Stomach (tissue), 9 donors: ENCODE data around the gene DPP7. TPM values are rescaled to one million over a fixed set of nuclear protein-coding genes. Genes with fewer than 3 reads are reported as not detected.
"Not testable (repeated sequence)": the region's sequence is repeated elsewhere in the genome, so short reads cannot be mapped to it uniquely, and the experiment has no call there.

Experiments used
- DNase-seq, 2 donors: peaks; one replicate each; pipeline versions ENCODE4 v3.0.0 to v3.0.0-alpha.2; 2013 to 2019
- H3K27ac ChIP-seq, 5 donors: fragments of 200-600 bp in 4 of 5; sonication (generic) in 4 of 5; one replicate each; pipeline ENCODE4 v1.5.1; 2013 to 2019; ENCODE audit warnings: mild to moderate bottlenecking in 1 of 5, moderate library complexity in 1 of 5
- H3K27me3 ChIP-seq, 3 donors: fragments of 200-600 bp; sonication (generic); one replicate each; pipeline ENCODE4 v1.5.1; 2017 to 2019; ENCODE audit warnings: mixed run types in 1 of 3
- H3K36me3 ChIP-seq, 4 donors: fragments of 200-600 bp; sonication (generic); 1 replicate in 3 of 4; 2 replicates in 1 of 4; pipeline ENCODE4 v1.5.1; 2016 to 2019
- H3K4me1 ChIP-seq, 4 donors: fragments of 200-600 bp; sonication (generic); one replicate each; pipeline ENCODE4 v1.5.1; 2016 to 2019
- H3K4me3 ChIP-seq, 4 donors: fragments of 200-600 bp; sonication (generic) in 3 of 4; one replicate each; pipeline ENCODE4 v1.5.1; 2016 to 2019; ENCODE audit warnings: mild to moderate bottlenecking in 1 of 4
- H3K9me3 ChIP-seq, 4 donors: fragments of 200-600 bp; sonication (generic); one replicate each; pipeline ENCODE4 v1.5.1; 2016 to 2019
- EP300 ChIP-seq: sonication (generic); formaldehyde crosslinking; IDR thresholded peaks from one replicate; pipeline ENCODE4 v1.6.1; 2017; ENCODE audit warnings: antibody characterized with exemption
- POLR2A ChIP-seq, 4 donors: fragments of 450-650 bp; IDR thresholded peaks; one replicate each; pipeline ENCODE4 v1.6.1; 2016; ENCODE audit warnings: antibody characterized with exemption in 4 of 4, control low read depth in 2 of 4, mild to moderate bottlenecking in 1 of 4, moderate library complexity in 1 of 4
- POLR2AphosphoS5 ChIP-seq, 3 donors: sonication (generic); formaldehyde crosslinking; IDR thresholded peaks; one replicate each; pipeline ENCODE4 v1.6.1; 2016; ENCODE audit warnings: antibody characterized with exemption in 3 of 3
- WGBS, 5 donors: extraction: QIAGEN DNeasy Blood & Tissue Kit in 3 of 5; methylation state at CpG; one replicate each; pipeline versions ENCODE4 v1.1.5 to v1.1.7; 2013 to 2018; 5-methylcytosine and 5-hydroxymethylcytosine counted together
- intact Hi-C: fragments of 100-400 bp; cut with DNase I; formaldehyde crosslinking; loops from one replicate; pipeline ENCODE4 v1.15.1; 2023; ENCODE audit warnings: low total_unique reads
- polyA plus RNA-seq, 3 donors: library from polyadenylated mRNA; stranded (reverse); fragments of 200-250 nt; gene quantifications; one replicate each; pipeline ENCODE4 v1.2.3, GENCODE V29; 2013
- small RNA-seq, 4 donors: library from RNA; depleted of rRNA; stranded (forward); fragments of <200 nt; gene quantifications; one replicate each; pipeline ENCODE3, GENCODE V24; 2016
- total RNA-seq, 5 donors: library from RNA; depleted of rRNA; stranded (reverse); fragments of >200 nt; gene quantifications; one replicate each; pipeline versions ENCODE4 v1.1.0 to v1.2.3, GENCODE V29; 2014 to 2016
- TF ChIP-seq, protein P1 (sequence below), 7 experiments: fragments of 450-650 bp in 4 of 7; fragments of 200-600 bp in 3 of 7; sonication (generic) in 3 of 7; IDR thresholded peaks; one replicate each; pipeline ENCODE4 v1.5.1; 2016 to 2019; ENCODE audit warnings: antibody characterized with exemption in 7 of 7, control low read depth in 2 of 7, mild to moderate bottlenecking in 1 of 7
- donor health status: healthy with polysubstance abuse.
- donor health status: Bipolar disorder and iron deficiency.
- donor health status: healthy.

Gene DPP7
- total and polyA plus RNA-seq, 8 donors, result 25.9 to 346 (median 199) TPM

DNA sequence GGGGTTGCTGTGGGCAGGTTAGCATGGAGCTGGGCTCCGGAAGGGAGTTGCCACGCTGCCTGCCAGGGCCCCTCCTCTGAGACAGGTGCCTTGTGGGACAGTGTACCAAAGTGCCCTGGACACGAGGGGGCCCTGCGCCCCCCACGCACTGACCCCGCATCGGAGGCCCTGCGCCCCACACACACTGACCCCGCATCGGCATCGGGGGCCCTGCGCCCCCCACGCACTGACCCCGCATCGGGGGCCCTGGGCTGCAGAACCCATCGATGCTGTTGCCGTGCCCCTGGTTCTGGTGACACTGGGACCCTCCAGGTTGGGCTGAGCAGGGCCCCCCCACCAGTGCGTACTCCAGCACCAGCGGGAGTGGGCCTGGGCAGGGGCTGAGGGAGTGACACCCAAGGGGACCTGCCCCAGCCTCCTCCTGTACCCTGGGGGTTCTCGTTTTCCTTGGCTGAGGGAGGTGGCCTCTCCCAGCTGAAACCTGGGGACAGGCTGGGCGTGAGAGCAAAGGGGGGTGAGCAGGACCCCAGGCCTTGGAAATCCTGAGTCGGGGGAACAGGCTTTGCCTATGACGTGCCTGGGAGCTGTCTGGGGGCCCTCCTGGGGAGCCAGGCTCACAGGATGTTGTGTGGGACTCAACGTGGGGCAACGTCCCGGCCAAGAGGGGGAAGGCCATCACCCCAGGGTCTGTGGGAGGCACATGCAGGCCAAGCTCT lies 51.1 kb downstream of the DPP7 start:
- Histone ChIP-seq H3K4me3 (no peak overlapping the region), H3K4me1 (peaks cover 0 to 28% (median 17%) of the 10 kb centered on the region in 4 donors), H3K27me3 (peaks cover 0 to 14% (median 0%) of the 10 kb centered on the region in 3 donors), H3K36me3 (no peaks in the 10 kb centered on the region), H3K9me3 (no peaks in the 10 kb centered on the region), H3K27ac (no peak overlapping the region)
- intact Hi-C loops, result no loop called here
- whole genome bisulfite sequencing, 5 donors, result 73 to 88% (median 83%) methylated on average over 11 to 26 of the region's 26 CpGs
- DNase-seq, result no peak
- TF ChIP-seq, protein P1, sequence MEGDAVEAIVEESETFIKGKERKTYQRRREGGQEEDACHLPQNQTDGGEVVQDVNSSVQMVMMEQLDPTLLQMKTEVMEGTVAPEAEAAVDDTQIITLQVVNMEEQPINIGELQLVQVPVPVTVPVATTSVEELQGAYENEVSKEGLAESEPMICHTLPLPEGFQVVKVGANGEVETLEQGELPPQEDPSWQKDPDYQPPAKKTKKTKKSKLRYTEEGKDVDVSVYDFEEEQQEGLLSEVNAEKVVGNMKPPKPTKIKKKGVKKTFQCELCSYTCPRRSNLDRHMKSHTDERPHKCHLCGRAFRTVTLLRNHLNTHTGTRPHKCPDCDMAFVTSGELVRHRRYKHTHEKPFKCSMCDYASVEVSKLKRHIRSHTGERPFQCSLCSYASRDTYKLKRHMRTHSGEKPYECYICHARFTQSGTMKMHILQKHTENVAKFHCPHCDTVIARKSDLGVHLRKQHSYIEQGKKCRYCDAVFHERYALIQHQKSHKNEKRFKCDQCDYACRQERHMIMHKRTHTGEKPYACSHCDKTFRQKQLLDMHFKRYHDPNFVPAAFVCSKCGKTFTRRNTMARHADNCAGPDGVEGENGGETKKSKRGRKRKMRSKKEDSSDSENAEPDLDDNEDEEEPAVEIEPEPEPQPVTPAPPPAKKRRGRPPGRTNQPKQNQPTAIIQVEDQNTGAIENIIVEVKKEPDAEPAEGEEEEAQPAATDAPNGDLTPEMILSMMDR (IDR thresholded peaks at IDR 0.05), result no peak
- no peak for TF ChIP-seq POLR2AphosphoS5 (IDR thresholded peaks at IDR 0.05)
- no peak for TF ChIP-seq EP300
- TF ChIP-seq POLR2A (IDR thresholded peaks at IDR 0.05), result no peak

DNA sequence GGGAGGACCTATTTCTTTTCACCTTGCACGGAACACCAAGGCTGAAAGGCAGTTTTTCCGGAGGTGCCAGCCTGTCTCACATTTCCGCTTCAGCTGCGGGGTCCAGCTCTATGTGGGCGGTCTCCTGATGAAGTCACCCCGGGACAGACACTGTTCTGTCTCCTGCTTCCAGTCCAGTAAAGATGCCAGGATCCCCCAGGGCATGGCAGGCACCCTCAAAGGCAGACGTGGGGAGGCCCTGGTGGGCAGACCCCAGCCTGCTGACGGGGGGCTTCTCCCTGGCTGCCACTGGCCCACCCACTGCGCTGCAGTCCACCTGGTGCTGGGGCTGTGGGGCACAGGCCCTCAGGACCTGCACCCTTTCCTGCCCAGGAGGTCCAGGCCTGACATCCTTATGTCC lies 51.7 kb downstream of the DPP7 start:
- DNase-seq, H3K27ac ChIP-seq, H3K4me3 ChIP-seq: not testable (repeated sequence)

DNA sequence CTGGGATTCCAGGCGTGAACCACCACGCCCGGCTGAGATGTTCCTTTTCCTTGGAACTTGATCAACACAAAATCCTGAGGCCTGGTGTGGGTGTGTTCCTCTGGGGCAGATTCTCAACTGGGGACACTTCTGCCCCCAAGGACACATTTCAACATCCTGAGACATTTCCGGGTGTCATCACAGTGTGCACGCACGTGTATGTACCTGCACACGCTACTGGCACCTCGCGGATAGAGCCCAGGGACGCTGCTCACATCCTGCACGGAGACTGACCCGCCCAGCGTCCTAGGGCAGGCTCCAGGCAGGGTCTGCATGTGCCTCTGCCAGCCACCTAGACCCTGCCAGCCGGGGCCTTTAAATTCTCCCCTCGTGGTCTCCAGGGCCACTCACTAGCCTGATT lies 52.1 kb downstream of the DPP7 start:
- Histone ChIP-seq H3K9me3 (no peaks in the 10 kb centered on the region), H3K36me3 (no peaks in the 10 kb centered on the region), H3K27me3 (peaks cover 0 to 8% (median 0%) of the 10 kb centered on the region in 3 donors), H3K4me3 (no peak overlapping the region), H3K4me1 (peaks cover 0 to 27% (median 18%) of the 10 kb centered on the region in 4 donors), H3K27ac (no peak overlapping the region)
- WGBS, 5 donors, result 80 to 89% (median 85%) methylated on average over 15 of the region's 15 CpGs
- no peak for TF ChIP-seq POLR2A (IDR thresholded peaks at IDR 0.05)
- TF ChIP-seq EP300, result no peak
- TF ChIP-seq, protein P1 (IDR thresholded peaks at IDR 0.05), result no peak
- no peak for TF ChIP-seq POLR2AphosphoS5 (IDR thresholded peaks at IDR 0.05)
- no peak for DNase-seq
- intact Hi-C loops, result no loop called here

More for the DNA sequence above, 51.7 kb downstream of the DPP7 start:
- H3K4me1 ChIP-seq, result peaks cover 0 to 25% (median 15%) of the 10 kb centered on the region in 4 donors
- H3K27me3 ChIP-seq, intact Hi-C loops, H3K9me3 ChIP-seq, H3K36me3 ChIP-seq: not testable (repeated sequence)
- WGBS, 5 donors, result 80 to 92% (median 87%) methylated on average over 1 to 7 of the region's 9 CpGs

Small RNAs within 50 kb of the gene (small RNA-seq; reads per million reads assigned to genes)
- 0 reads per million in 4 donors for gene RF00153

Other genes with a start within 250 kb of the DPP7 start
Only the 30 nearest of the 33 such genes appear.
- 100 to 1,000 TPM in 4 of 5 donors, 10 to 100 TPM in 1; 47.7 to 435 (median 174) TPM for gene FBXW5, start 170.0 kb downstream of the DPP7 start, total RNA-seq
- gene FBXW5, start 170.0 kb downstream of the DPP7 start, polyA plus RNA-seq, result 100 to 1,000 TPM in 2 of 3 donors, 10 to 100 TPM in 1; 91.0 to 109 (median 102) TPM
- not detected for gene C8G, start 169.5 kb downstream of the DPP7 start, total RNA-seq
- 1 to 10 TPM in 2 of 3 donors, not detected in 1; 2.3 to 5.5 TPM for gene C8G, start 169.5 kb downstream of the DPP7 start, polyA plus RNA-seq
- 1 to 10 TPM in 1 of 5 donors, under 1 TPM in 1, not detected in 3; 0.73 to 2.2 TPM for gene LCN12, start 162.5 kb downstream of the DPP7 start, total RNA-seq
- 1 to 10 TPM; 2.3 to 6.3 (median 3.1) TPM for gene LCN12, start 162.5 kb downstream of the DPP7 start, polyA plus RNA-seq
- 10 to 100 TPM in 4 of 5 donors, 1 to 10 TPM in 1; 2.3 to 34.9 (median 30.4) TPM for gene PTGDS, start 137.2 kb downstream of the DPP7 start, total RNA-seq
- 10 to 100 TPM; 18.6 to 64.4 (median 37.3) TPM for gene PTGDS, start 137.2 kb downstream of the DPP7 start, polyA plus RNA-seq
- not detected for gene LCNL1, start 131.7 kb downstream of the DPP7 start, total RNA-seq
- gene LCNL1, start 131.7 kb downstream of the DPP7 start, polyA plus RNA-seq, result under 1 TPM in 2 of 3 donors, not detected in 1; 0.19 to 0.25 TPM
- gene PAXX, start 122.3 kb downstream of the DPP7 start, total RNA-seq, result 10 to 100 TPM; 11.9 to 93.6 (median 45.2) TPM
- 100 to 1,000 TPM; 158 to 206 (median 178) TPM for gene PAXX, start 122.3 kb downstream of the DPP7 start, polyA plus RNA-seq
- gene CLIC3, start 118.2 kb downstream of the DPP7 start, total RNA-seq, result 1 to 10 TPM in 1 of 5 donors, not detected in 4; 3.3 TPM
- 10 to 100 TPM in 2 of 3 donors, 1 to 10 TPM in 1; 4.3 to 70.9 (median 15.2) TPM for gene CLIC3, start 118.2 kb downstream of the DPP7 start, polyA plus RNA-seq
- gene ABCA2, start 86.5 kb downstream of the DPP7 start, total RNA-seq, result 100 to 1,000 TPM in 1 of 5 donors, 10 to 100 TPM in 3, 1 to 10 TPM in 1; 7.3 to 385 (median 72.8) TPM
- gene ABCA2, start 86.5 kb downstream of the DPP7 start, polyA plus RNA-seq, result 10 to 100 TPM in 2 of 3 donors, 1 to 10 TPM in 1; 9.3 to 25.5 (median 24.4) TPM
- 1 to 10 TPM in 1 of 5 donors, under 1 TPM in 1, not detected in 3; 0.37 to 3.9 TPM for gene FUT7, start 82.6 kb downstream of the DPP7 start, total RNA-seq
- under 1 TPM in 2 of 3 donors, not detected in 1; 0.23 to 0.50 TPM for gene FUT7, start 82.6 kb downstream of the DPP7 start, polyA plus RNA-seq
- 100 to 1,000 TPM in 4 of 5 donors, 10 to 100 TPM in 1; 20.0 to 276 (median 189) TPM for gene NPDC1, start 68.6 kb downstream of the DPP7 start, total RNA-seq
- gene NPDC1, start 68.6 kb downstream of the DPP7 start, polyA plus RNA-seq, result 100 to 1,000 TPM; 104 to 186 (median 115) TPM
- 10 to 100 TPM in 1 of 5 donors, 1 to 10 TPM in 3, not detected in 1; 2.2 to 11.3 (median 6.7) TPM for gene ENTPD2, start 60.7 kb downstream of the DPP7 start, total RNA-seq
- gene ENTPD2, start 60.7 kb downstream of the DPP7 start, polyA plus RNA-seq, result 1 to 10 TPM; 2.0 to 4.8 (median 2.9) TPM
- gene SAPCD2, start 44.2 kb downstream of the DPP7 start, total RNA-seq, result 10 to 100 TPM in 1 of 5 donors, 1 to 10 TPM in 3, not detected in 1; 2.9 to 84.9 (median 4.4) TPM
- gene SAPCD2, start 44.2 kb downstream of the DPP7 start, polyA plus RNA-seq, result 1 to 10 TPM; 1.7 to 5.0 (median 3.8) TPM
- gene UAP1L1, start 37.2 kb downstream of the DPP7 start, total RNA-seq, result 10 to 100 TPM in 3 of 5 donors, 1 to 10 TPM in 2; 4.6 to 95.6 (median 22.8) TPM
- gene UAP1L1, start 37.2 kb downstream of the DPP7 start, polyA plus RNA-seq, result 1 to 10 TPM; 4.1 to 7.4 (median 6.0) TPM
- 100 to 1,000 TPM in 1 of 5 donors, 10 to 100 TPM in 3, 1 to 10 TPM in 1; 4.7 to 167 (median 44.6) TPM for gene MAN1B1, start 27.7 kb downstream of the DPP7 start, total RNA-seq
- 10 to 100 TPM; 22.8 to 52.6 (median 35.0) TPM for gene MAN1B1, start 27.7 kb downstream of the DPP7 start, polyA plus RNA-seq
- gene GRIN1, start 24.4 kb upstream of the DPP7 start, total RNA-seq, result under 1 TPM in 1 of 5 donors, not detected in 4; 0.55 TPM
- under 1 TPM in 2 of 3 donors, not detected in 1; 0.25 to 0.31 TPM for gene GRIN1, start 24.4 kb upstream of the DPP7 start, polyA plus RNA-seq
- gene LRRC26, start 55.3 kb upstream of the DPP7 start, total RNA-seq, result 100 to 1,000 TPM in 1 of 5 donors, 10 to 100 TPM in 1, 1 to 10 TPM in 1, not detected in 2; 2.6 to 440 (median 11.2) TPM
- 1 to 10 TPM in 2 of 3 donors, under 1 TPM in 1; 1.00 to 7.7 (median 3.7) TPM for gene LRRC26, start 55.3 kb upstream of the DPP7 start, polyA plus RNA-seq
- not detected for gene TMEM210, start 57.3 kb upstream of the DPP7 start, total RNA-seq
- gene TMEM210, start 57.3 kb upstream of the DPP7 start, polyA plus RNA-seq, result not detected
- 100 to 1,000 TPM in 1 of 5 donors, 10 to 100 TPM in 4; 35.8 to 147 (median 42.9) TPM for gene ANAPC2, start 73.8 kb upstream of the DPP7 start, total RNA-seq
- 10 to 100 TPM; 26.1 to 45.0 (median 40.7) TPM for gene ANAPC2, start 73.8 kb upstream of the DPP7 start, polyA plus RNA-seq
- gene SSNA1, start 73.9 kb upstream of the DPP7 start, total RNA-seq, result 100 to 1,000 TPM in 2 of 5 donors, 10 to 100 TPM in 3; 28.1 to 154 (median 81.4) TPM
- 100 to 1,000 TPM; 118 to 146 (median 135) TPM for gene SSNA1, start 73.9 kb upstream of the DPP7 start, polyA plus RNA-seq
- 100 to 1,000 TPM in 1 of 5 donors, 10 to 100 TPM in 3, 1 to 10 TPM in 1; 8.8 to 161 (median 25.0) TPM for gene TPRN, start 86.0 kb upstream of the DPP7 start, total RNA-seq
- 10 to 100 TPM; 23.5 to 36.9 (median 24.3) TPM for gene TPRN, start 86.0 kb upstream of the DPP7 start, polyA plus RNA-seq
- gene TMEM203, start 90.9 kb upstream of the DPP7 start, total RNA-seq, result 10 to 100 TPM; 20.6 to 33.5 (median 28.0) TPM
- gene TMEM203, start 90.9 kb upstream of the DPP7 start, polyA plus RNA-seq, result 10 to 100 TPM; 29.3 to 37.0 (median 35.6) TPM
- 100 to 1,000 TPM in 1 of 5 donors, 10 to 100 TPM in 2, 1 to 10 TPM in 1, under 1 TPM in 1; 0.89 to 105 (median 15.5) TPM for gene NDOR1, start 91.0 kb upstream of the DPP7 start, total RNA-seq
- gene NDOR1, start 91.0 kb upstream of the DPP7 start, polyA plus RNA-seq, result 1 to 10 TPM; 4.6 to 9.5 (median 6.4) TPM
- 10 to 100 TPM in 1 of 5 donors, 1 to 10 TPM in 2, under 1 TPM in 1, not detected in 1; 0.45 to 18.7 (median 3.3) TPM for gene RNF208, start 107.5 kb upstream of the DPP7 start, total RNA-seq
- 10 to 100 TPM; 11.8 to 13.9 (median 13.9) TPM for gene RNF208, start 107.5 kb upstream of the DPP7 start, polyA plus RNA-seq
- 1 to 10 TPM in 1 of 5 donors, under 1 TPM in 1, not detected in 3; 0.92 to 3.6 TPM for gene CYSRT1, start 110.4 kb upstream of the DPP7 start, total RNA-seq
- 10 to 100 TPM in 1 of 3 donors, 1 to 10 TPM in 2; 2.7 to 47.3 (median 3.4) TPM for gene CYSRT1, start 110.4 kb upstream of the DPP7 start, polyA plus RNA-seq
- gene RNF224, start 112.8 kb upstream of the DPP7 start, total RNA-seq, result not detected
- gene RNF224, start 112.8 kb upstream of the DPP7 start, polyA plus RNA-seq, result 1 to 10 TPM in 1 of 3 donors, not detected in 2; 1.0 TPM
- gene SLC34A3, start 116.2 kb upstream of the DPP7 start, total RNA-seq, result under 1 TPM in 1 of 5 donors, not detected in 4; 0.18 TPM
- gene SLC34A3, start 116.2 kb upstream of the DPP7 start, polyA plus RNA-seq, result under 1 TPM in 1 of 3 donors, not detected in 2; 0.53 TPM
- 100 to 1,000 TPM in 4 of 5 donors, 10 to 100 TPM in 1; 69.4 to 170 (median 115) TPM for gene TUBB4B, start 126.6 kb upstream of the DPP7 start, total RNA-seq
- 100 to 1,000 TPM; 188 to 292 (median 215) TPM for gene TUBB4B, start 126.6 kb upstream of the DPP7 start, polyA plus RNA-seq
- gene STPG3, start 136.6 kb upstream of the DPP7 start, total RNA-seq, result not detected
- gene STPG3, start 136.6 kb upstream of the DPP7 start, polyA plus RNA-seq, result not detected
- gene NELFB, start 140.6 kb upstream of the DPP7 start, total RNA-seq, result 100 to 1,000 TPM in 1 of 5 donors, 10 to 100 TPM in 4; 11.2 to 134 (median 44.9) TPM
- gene NELFB, start 140.6 kb upstream of the DPP7 start, polyA plus RNA-seq, result 10 to 100 TPM; 29.0 to 38.0 (median 34.2) TPM
- 100 to 1,000 TPM in 1 of 5 donors, 10 to 100 TPM in 3, 1 to 10 TPM in 1; 9.9 to 180 (median 29.9) TPM for gene TOR4A, start 163.0 kb upstream of the DPP7 start, total RNA-seq
- gene TOR4A, start 163.0 kb upstream of the DPP7 start, polyA plus RNA-seq, result 1 to 10 TPM; 5.9 to 8.9 (median 6.0) TPM